Gastroesophageal sphincter (tissue), 4 donors: ENCODE results near the gene NTRK3. TPM values are rescaled to one million over a fixed set of nuclear protein-coding genes. Genes with fewer than 3 reads are reported as not detected.

Source experiments
- ATAC-seq: fragments of 150-250 bp; one replicate; pipeline ENCODE4 v1.9.1; 2016; ENCODE audit warnings: mild to moderate bottlenecking, moderate library complexity
- H3K27ac ChIP-seq, 4 donors: fragments of 200-600 bp; sonication (generic) in 3 of 4; 1 replicate in 3 of 4; 2 replicates in 1 of 4; pipeline ENCODE4 v1.5.1; 2016 to 2019
- H3K27me3 ChIP-seq: fragments of 200-600 bp; sonication (generic); one replicate; pipeline ENCODE4 v1.5.1; 2019
- H3K36me3 ChIP-seq, 2 donors: fragments of 200-600 bp; sonication (generic); one replicate each; pipeline ENCODE4 v1.5.1; 2019; ENCODE audit warnings: control low read depth in 1 of 2
- H3K4me1 ChIP-seq, 3 donors: fragments of 200-600 bp; sonication (generic); 1 replicate in 2 of 3; 2 replicates in 1 of 3; pipeline ENCODE4 v1.5.1; 2016 to 2019; ENCODE audit warnings: control low read depth in 2 of 3
- H3K4me3 ChIP-seq, 2 donors: fragments of 200-600 bp; sonication (generic); one replicate each; pipeline ENCODE4 v1.5.1; 2019; ENCODE audit warnings: mild to moderate bottlenecking in 1 of 2, moderate library complexity in 1 of 2
- H3K9me3 ChIP-seq, 3 donors: fragments of 200-600 bp; sonication (generic); one replicate each; pipeline ENCODE4 v1.5.1; 2017 to 2019; ENCODE audit warnings: control low read depth in 2 of 3
- EP300 ChIP-seq: sonication (generic); formaldehyde crosslinking; IDR thresholded peaks from one replicate; pipeline ENCODE4 v1.6.1; 2017; ENCODE audit warnings: antibody characterized with exemption, mild to moderate bottlenecking
- POLR2A ChIP-seq, 2 donors: fragments of 450-650 bp; IDR thresholded peaks; one replicate each; pipeline ENCODE4 v1.6.1; 2017; ENCODE audit warnings: antibody characterized with exemption in 2 of 2, mild to moderate bottlenecking in 2 of 2, moderate library complexity in 1 of 2
- POLR2AphosphoS5 ChIP-seq: sonication (generic); formaldehyde crosslinking; IDR thresholded peaks from one replicate; pipeline ENCODE4 v1.6.1; 2017; ENCODE audit warnings: antibody characterized with exemption
- WGBS, 2 donors: methylation state at CpG; one replicate each; pipeline ENCODE4 v1.1.5; 2018; ENCODE audit warnings: low coverage in 1 of 2; 5-methylcytosine and 5-hydroxymethylcytosine counted together
- total RNA-seq, 4 donors: library from RNA; depleted of rRNA; stranded (reverse); fragments of >200 nt; gene quantifications; one replicate each; pipeline ENCODE4 v1.1.0, GENCODE V29; 2016
- TF ChIP-seq, protein P1 (sequence below), 4 experiments: fragments of 200-600 bp in 2 of 4; fragments of 450-650 bp in 2 of 4; sonication (generic) in 1 of 4; IDR thresholded peaks; one replicate each; pipeline ENCODE4 v1.5.1; 2017 to 2019; ENCODE audit warnings: antibody characterized with exemption in 4 of 4, mild to moderate bottlenecking in 2 of 4, moderate library complexity in 2 of 4

NTRK3 gene
- total RNA-seq, 4 donors from 2014 or later, result 0.47 to 4.3 (median 1.5) TPM

GRCh38 chr15:88012688-88013087 lies 243.9 kb downstream of the NTRK3 start:
- Histone ChIP-seq H3K27me3 (no peaks in the 10 kb centered on the region), H3K27ac (no peak overlapping the region), H3K9me3 (no peaks in the 10 kb centered on the region), H3K4me1 (peaks cover 0 to 10% (median 0%) of the 10 kb centered on the region in 3 donors), H3K36me3 (no peaks in the 10 kb centered on the region), H3K4me3 (no peak overlapping the region)
- WGBS, 2 donors, result 85 to 88% methylated on average over 3 to 5 of the region's 7 CpGs
- no peak for ATAC-seq
- no peak for TF ChIP-seq POLR2AphosphoS5
- TF ChIP-seq, protein P1, sequence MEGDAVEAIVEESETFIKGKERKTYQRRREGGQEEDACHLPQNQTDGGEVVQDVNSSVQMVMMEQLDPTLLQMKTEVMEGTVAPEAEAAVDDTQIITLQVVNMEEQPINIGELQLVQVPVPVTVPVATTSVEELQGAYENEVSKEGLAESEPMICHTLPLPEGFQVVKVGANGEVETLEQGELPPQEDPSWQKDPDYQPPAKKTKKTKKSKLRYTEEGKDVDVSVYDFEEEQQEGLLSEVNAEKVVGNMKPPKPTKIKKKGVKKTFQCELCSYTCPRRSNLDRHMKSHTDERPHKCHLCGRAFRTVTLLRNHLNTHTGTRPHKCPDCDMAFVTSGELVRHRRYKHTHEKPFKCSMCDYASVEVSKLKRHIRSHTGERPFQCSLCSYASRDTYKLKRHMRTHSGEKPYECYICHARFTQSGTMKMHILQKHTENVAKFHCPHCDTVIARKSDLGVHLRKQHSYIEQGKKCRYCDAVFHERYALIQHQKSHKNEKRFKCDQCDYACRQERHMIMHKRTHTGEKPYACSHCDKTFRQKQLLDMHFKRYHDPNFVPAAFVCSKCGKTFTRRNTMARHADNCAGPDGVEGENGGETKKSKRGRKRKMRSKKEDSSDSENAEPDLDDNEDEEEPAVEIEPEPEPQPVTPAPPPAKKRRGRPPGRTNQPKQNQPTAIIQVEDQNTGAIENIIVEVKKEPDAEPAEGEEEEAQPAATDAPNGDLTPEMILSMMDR (IDR thresholded peaks at IDR 0.05), result no peak
- no peak for TF ChIP-seq EP300
- no peak for TF ChIP-seq POLR2A (IDR thresholded peaks at IDR 0.05)

DNA sequence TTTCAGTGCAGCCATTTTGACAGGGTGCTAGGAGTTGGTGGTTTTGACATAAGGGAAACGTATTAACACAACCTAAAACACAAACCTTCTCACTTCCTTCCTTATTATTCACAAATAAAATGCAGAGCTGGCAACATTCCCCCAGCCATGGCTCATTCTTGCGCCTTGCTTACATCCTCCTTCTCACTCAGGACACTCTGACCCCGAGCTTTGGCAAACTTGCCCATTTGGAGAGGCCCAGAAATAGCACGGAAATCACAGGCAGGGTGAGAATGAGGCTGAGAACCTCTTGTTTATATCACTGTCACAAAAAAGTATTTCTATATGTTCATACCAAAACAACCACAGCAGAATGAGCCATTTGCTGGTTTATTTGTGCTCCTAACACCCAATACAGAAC lies 244.3 kb downstream of the NTRK3 start:
- TF ChIP-seq POLR2A (IDR thresholded peaks at IDR 0.05), result no peak
- TF ChIP-seq POLR2AphosphoS5, result peak; percentile 15
- TF ChIP-seq EP300, result no peak
- Histone ChIP-seq H3K27me3 (no peaks in the 10 kb centered on the region), H3K9me3 (no peaks in the 10 kb centered on the region), H3K4me1 (peaks cover 0 to 10% (median 0%) of the 10 kb centered on the region in 3 donors), H3K27ac (no peak overlapping the region), H3K36me3 (no peaks in the 10 kb centered on the region), H3K4me3 (no peak overlapping the region)
- WGBS, 2 donors, result 30 to 41% methylated on average over 4 of the region's 4 CpGs
- ATAC-seq, result no peak

GRCh38 chr15:88011533-88011932 lies 245.0 kb downstream of the NTRK3 start:
- TF ChIP-seq POLR2AphosphoS5 (no peak), EP300 (no peak), POLR2A (IDR thresholded peaks at IDR 0.05) (no peak)
- WGBS, 2 donors, result 83 to 97% methylated on average over 1 to 4 of the region's 4 CpGs

DNA sequence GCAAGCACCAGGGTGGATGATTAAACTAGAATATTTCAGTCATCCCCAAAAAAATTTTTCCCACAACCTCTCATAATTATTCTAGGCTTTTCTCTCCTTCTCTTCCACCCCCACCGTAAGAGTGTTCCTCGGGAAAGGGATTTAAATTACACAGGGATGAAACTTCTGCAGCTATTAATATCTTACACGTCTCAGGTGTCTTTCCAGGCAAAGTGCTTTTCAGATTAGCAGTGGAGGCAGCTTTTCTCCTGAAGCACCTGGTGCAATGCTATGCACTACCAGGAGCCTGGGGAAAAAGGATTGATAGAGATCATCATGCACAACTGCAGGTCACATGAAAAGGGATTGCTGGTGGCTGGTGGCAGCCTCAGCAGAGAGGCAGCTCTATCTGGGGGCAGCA lies 250.4 kb downstream of the NTRK3 start:
- TF ChIP-seq POLR2AphosphoS5 (no peak), POLR2A (IDR thresholded peaks at IDR 0.05) (no peak), EP300 (no peak)
- TF ChIP-seq, protein P1 (IDR thresholded peaks at IDR 0.05), result no peak

More at GRCh38 chr15:88011533-88011932, 245.0 kb downstream of the NTRK3 start:
- no peaks in the 10 kb centered on the region for H3K9me3 ChIP-seq
- no peaks in the 10 kb centered on the region for H3K27me3 ChIP-seq
- H3K4me3 ChIP-seq, result no peak overlapping the region
- ATAC-seq, result no peak
- no peaks in the 10 kb centered on the region for H3K36me3 ChIP-seq
- H3K4me1 ChIP-seq, result peaks cover 0 to 10% (median 0%) of the 10 kb centered on the region in 3 donors
- H3K27ac ChIP-seq, result no peak overlapping the region

DNA sequence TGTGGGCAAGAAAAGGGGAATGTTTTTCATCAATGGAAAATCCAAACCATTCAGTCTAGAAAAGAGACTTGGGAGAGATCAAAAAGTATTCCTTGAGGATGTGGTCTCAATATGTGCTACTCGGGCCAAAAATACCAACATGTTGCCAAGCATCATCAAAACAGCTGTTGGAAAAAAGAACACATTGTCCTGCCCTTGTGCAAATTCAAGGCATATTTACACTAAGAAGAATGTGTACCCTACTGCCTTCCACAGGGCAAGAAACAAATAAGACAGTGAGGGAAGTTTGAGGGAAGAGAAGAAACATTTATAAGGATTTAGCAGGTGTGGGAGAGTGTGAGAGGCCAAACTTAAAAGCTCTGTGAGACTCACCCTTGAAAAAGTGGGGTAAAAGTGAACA lies 252.1 kb downstream of the NTRK3 start:
- no peak for ATAC-seq
- no peaks in the 10 kb centered on the region for H3K36me3 ChIP-seq
- TF ChIP-seq POLR2AphosphoS5, result peak; percentile 80
- no peak for TF ChIP-seq POLR2A (IDR thresholded peaks at IDR 0.05)

More for the DNA sequence above, 250.4 kb downstream of the NTRK3 start:
- Histone ChIP-seq H3K4me1 (no peaks in the 10 kb centered on the region), H3K27me3 (no peaks in the 10 kb centered on the region), H3K27ac (no peak overlapping the region), H3K4me3 (no peak overlapping the region), H3K36me3 (no peaks in the 10 kb centered on the region), H3K9me3 (peaks cover 0 to 4% (median 0%) of the 10 kb centered on the region in 3 donors)
- no peak for ATAC-seq
- WGBS, 2 donors, result 60 to 67% methylated on average over 1 to 3 of the region's 3 CpGs

GRCh38 chr15:88003541-88004327 lies 252.8 kb downstream of the NTRK3 start:
- H3K27ac ChIP-seq, result no peak overlapping the region
- no peak for TF ChIP-seq POLR2AphosphoS5
- TF ChIP-seq, protein P1 (IDR thresholded peaks at IDR 0.05), result no peak
- no peak for ATAC-seq
- 75 to 100% methylated on average over 2 of the region's 2 CpGs for WGBS, 2 donors
- no peaks in the 10 kb centered on the region for H3K27me3 ChIP-seq
- peaks cover 0 to 15% (median 0%) of the 10 kb centered on the region in 3 donors for H3K9me3 ChIP-seq
- no peaks in the 10 kb centered on the region for H3K36me3 ChIP-seq
- no peaks in the 10 kb centered on the region for H3K4me1 ChIP-seq
- H3K4me3 ChIP-seq, result no peak overlapping the region

More for the DNA sequence above, 252.1 kb downstream of the NTRK3 start:
- no peak overlapping the region for H3K27ac ChIP-seq
- no peaks in the 10 kb centered on the region for H3K4me1 ChIP-seq
- H3K9me3 ChIP-seq, result peaks cover 0 to 13% (median 0%) of the 10 kb centered on the region in 3 donors
- H3K27me3 ChIP-seq, result no peaks in the 10 kb centered on the region
- WGBS, 2 donors, result 44 to 46% methylated on average over 1 of the region's 1 CpG
- H3K4me3 ChIP-seq, result no peak overlapping the region
